ENCODE results near the gene SH3BGR.

- no peak for TF ChIP-seq USF2 (IDR thresholded peaks at IDR 0.05; ENCODE audit: borderline replicate concordance, low read depth, low read length)
- TF ChIP-seq TARDBP (IDR thresholded peaks at IDR 0.05; ENCODE audit: borderline replicate concordance), result no peak
Observed at GRCh38 chr21:39406065-39406464, 45.7 kb upstream of the SH3BGR start.
